Heart left ventricle (tissue), 16 donors: ENCODE results near the gene ZNF423. TPM values are rescaled to one million over a fixed set of nuclear protein-coding genes. Genes with fewer than 3 reads are reported as not detected.

Source experiments
- ATAC-seq, 4 donors: fragments of 200-7000 bp; cut with Tn5 transposase; one replicate each; pipeline ENCODE4 v1.9.1; 2020 to 2022; ENCODE audit warnings: moderate library complexity in 4 of 4, mild to moderate bottlenecking in 3 of 4, moderate number of reproducible peaks in 1 of 4
- DNase-seq, 5 donors: peaks; one replicate each; pipeline ENCODE4 v3.0.0-alpha.2; 2020
- H3K27ac ChIP-seq, 12 donors: fragments of 200-600 bp; sonication (generic) in 4 of 12; one replicate each; pipeline versions ENCODE4 v1.5.0 to v1.8.0; 2016 to 2022; ENCODE audit warnings: mild to moderate bottlenecking in 2 of 12
- H3K27me3 ChIP-seq, 9 donors: fragments of 200-600 bp; sonication (generic) in 2 of 9; one replicate each; pipeline versions ENCODE4 v1.5.1 to v1.8.0; 2016 to 2022; ENCODE audit warnings: mild to moderate bottlenecking in 3 of 9
- H3K36me3 ChIP-seq, 9 donors: fragments of 200-600 bp; sonication (generic) in 2 of 9; one replicate each; pipeline versions ENCODE4 v1.5.0 to v1.8.0; 2018 to 2022; ENCODE audit warnings: mild to moderate bottlenecking in 2 of 9
- H3K4me1 ChIP-seq, 12 donors: fragments of 200-600 bp; sonication (generic) in 4 of 12; one replicate each; pipeline versions ENCODE4 v1.5.0 to v1.8.0; 2016 to 2022; ENCODE audit warnings: mild to moderate bottlenecking in 3 of 12
- H3K4me3 ChIP-seq, 12 donors: fragments of 200-600 bp; sonication (generic) in 4 of 12; one replicate each; pipeline versions ENCODE4 v1.5.0 to v1.8.0; 2017 to 2022; ENCODE audit warnings: mild to moderate bottlenecking in 9 of 12, moderate library complexity in 4 of 12
- H3K9me3 ChIP-seq, 12 donors: fragments of 200-600 bp; sonication (generic) in 4 of 12; one replicate each; pipeline versions ENCODE4 v1.5.0 to v1.8.0; 2016 to 2022; ENCODE audit warnings: mild to moderate bottlenecking in 1 of 12
- POLR2A ChIP-seq, 2 donors: fragments of 450-650 bp; IDR thresholded peaks; one replicate each; pipeline ENCODE4 v1.6.1; 2017; ENCODE audit warnings: antibody characterized with exemption in 2 of 2, mild to moderate bottlenecking in 2 of 2, moderate library complexity in 2 of 2
- WGBS, 4 donors: extraction: QIAGEN DNeasy Blood & Tissue Kit in 2 of 4; methylation state at CpG; one replicate each; pipeline versions ENCODE4 v1.1.5 to v1.1.7; 2013 to 2018; 5-methylcytosine and 5-hydroxymethylcytosine counted together
- intact Hi-C, 10 donors: fragments of 100-400 bp; cut with DNase I; formaldehyde crosslinking; loops; one replicate each; pipeline versions ENCODE4 v1.11.1 to v1.14.2; 2022
- polyA plus RNA-seq, 2 donors: library from polyadenylated mRNA; stranded (reverse); fragments of 200-250 nt; gene quantifications; one replicate each; pipeline ENCODE4 v1.2.3, GENCODE V29; 2013
- total RNA-seq, 9 donors: library from RNA; depleted of rRNA in 2 of 9; stranded (reverse); fragments of >200 nt in 2 of 9; fragmentation: NEBNext Ultra II Directional in 3 of 9; extraction: Animal tissue kit (Norgen Biotek cat#: 25700) in 3 of 9; gene quantifications; one replicate each; pipeline versions ENCODE4 v1.1.0 to v1.2.4, GENCODE V29; 2016 to 2023
- TF ChIP-seq, protein P1 (sequence below), 12 donors: fragments of 200-600 bp; sonication (generic) in 4 of 12; IDR thresholded peaks; one replicate each; pipeline versions ENCODE4 v1.5.0 to v1.8.0; 2018 to 2022; ENCODE audit warnings: antibody characterized with exemption in 12 of 12, mild to moderate bottlenecking in 5 of 12
- donor health status: ischemic (EF 13 %, LVEDD 7.1; RV severe dilation, severe dysfunction).
- donor health status: healthy with polysubstance abuse.
- donor health status: DM: no; HTN: yes; CAD: no.
- donor health status: DM: no; HTN: no; CAD: no.
- donor health status: ischemic (EF 25% LVEDD 6.9; RV normal size, moderate dysfunction).
- donor health status: ischemic (EF 25% LVEDD 5.7; RV mildly dilated, moderate dysfunction).
- donor health status: healthy.
- donor health status: DM: yes; HTN: yes; CAD: no.
- donor health status: ischemic (EF 35%, LVEDD 5.7; RV mildly dilated, moderate dysfunction).
- donor health status: nonischemic (EF 11% LVEDD 7.7; RV severe dilation, severe dysfunction).
- donor health status: DM: yes; HTN: yes; CAD: no.
- donor health status: PGD.
- donor health status: ischemic (EF 29% LVEDD 5.4; RV normal size, mild dysfunction).
- donor health status: nonischemic (EF 23%, LVEDD 6.1; RV moderate dilation, normal function).

The ZNF423 gene
- total and polyA plus RNA-seq, 11 donors = 1.8 to 10.4 (median 5.7) TPM

- peaks cover 0 to 28% (median 11%) of the 10 kb centered on the region in 12 donors for H3K4me1 ChIP-seq
- 57 to 66% (median 60%) methylated on average over 13 of the region's 13 CpGs for WGBS, 4 donors
- ATAC-seq = peak in 3 of 4 donors; percentile 49 to 58 (median 56)
- H3K9me3 ChIP-seq = no peaks in the 10 kb centered on the region
- intact Hi-C loops = loop anchor here (2.0 to 10.0 kb wide), 8 partner anchors 35 to 262 kb away; partner anchors contain the start of gene ZNF423 (in 1 of the 10)
- TF ChIP-seq POLR2A (IDR thresholded peaks at IDR 0.05) = no peak
- TF ChIP-seq, protein P1, sequence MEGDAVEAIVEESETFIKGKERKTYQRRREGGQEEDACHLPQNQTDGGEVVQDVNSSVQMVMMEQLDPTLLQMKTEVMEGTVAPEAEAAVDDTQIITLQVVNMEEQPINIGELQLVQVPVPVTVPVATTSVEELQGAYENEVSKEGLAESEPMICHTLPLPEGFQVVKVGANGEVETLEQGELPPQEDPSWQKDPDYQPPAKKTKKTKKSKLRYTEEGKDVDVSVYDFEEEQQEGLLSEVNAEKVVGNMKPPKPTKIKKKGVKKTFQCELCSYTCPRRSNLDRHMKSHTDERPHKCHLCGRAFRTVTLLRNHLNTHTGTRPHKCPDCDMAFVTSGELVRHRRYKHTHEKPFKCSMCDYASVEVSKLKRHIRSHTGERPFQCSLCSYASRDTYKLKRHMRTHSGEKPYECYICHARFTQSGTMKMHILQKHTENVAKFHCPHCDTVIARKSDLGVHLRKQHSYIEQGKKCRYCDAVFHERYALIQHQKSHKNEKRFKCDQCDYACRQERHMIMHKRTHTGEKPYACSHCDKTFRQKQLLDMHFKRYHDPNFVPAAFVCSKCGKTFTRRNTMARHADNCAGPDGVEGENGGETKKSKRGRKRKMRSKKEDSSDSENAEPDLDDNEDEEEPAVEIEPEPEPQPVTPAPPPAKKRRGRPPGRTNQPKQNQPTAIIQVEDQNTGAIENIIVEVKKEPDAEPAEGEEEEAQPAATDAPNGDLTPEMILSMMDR (IDR thresholded peaks at IDR 0.05) = peak; percentile 63 to 84 (median 75)
- peak in 1 of 5 donors; percentile 28 for DNase-seq
- no peaks in the 10 kb centered on the region for H3K36me3 ChIP-seq
- no peak overlapping the region for H3K4me3 ChIP-seq
- H3K27me3 ChIP-seq = peaks cover 0 to 2% (median 0%) of the 10 kb centered on the region in 9 donors
- H3K27ac ChIP-seq = no peak overlapping the region
Measured at GRCh38 chr16:49592546-49593423, 263.1 kb downstream of the ZNF423 start.

DNA sequence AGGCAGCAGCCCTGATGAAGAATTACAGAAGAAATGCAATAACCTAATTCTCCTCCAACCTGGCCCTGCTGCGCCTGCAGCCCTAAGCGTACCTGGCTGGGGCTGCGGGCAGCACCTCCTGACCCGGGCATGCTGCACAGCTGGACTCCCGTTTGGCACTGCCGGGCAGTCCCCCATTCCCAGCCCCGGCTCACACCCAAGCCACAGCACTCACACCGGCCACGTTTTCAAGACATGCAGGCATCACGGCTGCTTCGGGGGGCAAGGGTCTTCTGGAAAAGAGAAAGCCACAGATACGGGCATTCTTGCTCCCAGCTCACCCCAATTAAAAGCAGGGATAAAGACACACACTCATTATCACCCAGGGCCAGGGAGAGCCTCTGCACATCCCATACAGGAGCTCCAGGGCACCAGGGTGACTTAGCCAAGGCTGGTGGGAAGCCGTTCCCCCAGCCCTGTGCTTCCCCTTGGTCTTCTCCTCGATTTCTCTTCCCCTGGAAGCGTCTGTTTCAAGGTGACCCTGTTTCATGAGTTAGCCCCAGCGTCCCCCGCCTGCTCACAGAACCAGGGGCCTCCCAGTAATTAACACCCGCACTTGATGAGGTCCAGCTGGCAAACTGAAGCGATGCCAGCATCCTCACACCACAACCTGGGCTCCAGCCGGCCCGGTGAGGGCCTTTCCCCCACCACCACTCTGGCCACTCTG lies 265.6 kb downstream of the ZNF423 start:
- no peak overlapping the region for H3K4me3 ChIP-seq
- H3K27ac ChIP-seq = no peak overlapping the region
- 86 to 92% (median 87%) methylated on average over 18 to 21 of the region's 21 CpGs for WGBS, 4 donors
- H3K4me1 ChIP-seq = peaks cover 0 to 6% (median 0%) of the 10 kb centered on the region in 12 donors
- peaks cover 0 to 2% (median 0%) of the 10 kb centered on the region in 9 donors for H3K27me3 ChIP-seq
- TF ChIP-seq POLR2A (IDR thresholded peaks at IDR 0.05) = no peak
- TF ChIP-seq, protein P1 (IDR thresholded peaks at IDR 0.05) = no peak
- H3K36me3 ChIP-seq = no peaks in the 10 kb centered on the region
- DNase-seq = no peak
- ATAC-seq = no peak
- intact Hi-C loops = loop anchor here in 8 of 10 donors (5.0 to 10.0 kb wide), 7 partner anchors 33 to 264 kb away; partner anchors contain the start of gene ZNF423 (in 1 of the 8)
- no peaks in the 10 kb centered on the region for H3K9me3 ChIP-seq

GRCh38 chr16:49589544-49590031 lies 266.3 kb downstream of the ZNF423 start:
- H3K4me3 ChIP-seq = no peak overlapping the region
- ATAC-seq = no peak
- peaks cover 0 to 2% (median 0%) of the 10 kb centered on the region in 9 donors for H3K27me3 ChIP-seq
- H3K9me3 ChIP-seq = no peaks in the 10 kb centered on the region
- no peak for TF ChIP-seq POLR2A (IDR thresholded peaks at IDR 0.05)
- TF ChIP-seq, protein P1 (IDR thresholded peaks at IDR 0.05) = no peak
- WGBS, 4 donors = 86 to 94% (median 89%) methylated on average over 15 of the region's 15 CpGs
- H3K27ac ChIP-seq = no peak overlapping the region
- no peaks in the 10 kb centered on the region for H3K4me1 ChIP-seq
- no peaks in the 10 kb centered on the region for H3K36me3 ChIP-seq
- no peak for DNase-seq
- intact Hi-C loops = loop anchor here in 8 of 10 donors (5.0 to 10.0 kb wide), 7 partner anchors 32 to 265 kb away; partner anchors contain the start of gene ZNF423 (in 1 of the 8)
